ENCODE data around the gene SRRM2. TPM values are rescaled to one million over a fixed set of nuclear protein-coding genes. Genes with fewer than 3 reads are reported as not detected.

SRRM2 gene
- total RNA-seq, 2 donors from 2014 or later = 476 to 541 TPM

- Histone ChIP-seq H3K4me1 (ENCODE audit: control insufficient read depth in 1 of 2, low read depth in 2 of 2) (peaks cover 0 to 8% of the 10 kb centered on the region in 2 donors), H3K27ac (no peak overlapping the region), H3K9me3 (no peaks in the 10 kb centered on the region), H3K36me3 (no peaks in the 10 kb centered on the region), H3K27me3 (replicated peaks; ENCODE audit: insufficient read depth) (peaks cover 6% of the 10 kb centered on the region), H3K4me3 (no peak overlapping the region)
- DNase-seq (ENCODE audit: low spot score) (no peak), ATAC-seq (ENCODE audit: insufficient number of reproducible peaks, low FRiP score, low read depth) (no peak)
- TF ChIP-seq CTCF (IDR thresholded peaks at IDR 0.05) = no peak
Measured at GRCh38 chr16:2786826-2787151, 34.4 kb downstream of the SRRM2 start.

- DNase-seq (ENCODE audit: low spot score) (no peak), ATAC-seq (ENCODE audit: insufficient number of reproducible peaks, low FRiP score, low read depth) (no peak)
- no peak for TF ChIP-seq CTCF (IDR thresholded peaks at IDR 0.05)
- Histone ChIP-seq H3K27me3 (replicated peaks; ENCODE audit: insufficient read depth) (peaks cover 6% of the 10 kb centered on the region), H3K9me3 (no peaks in the 10 kb centered on the region), H3K4me3 (no peak within 1 kb of the TSS), H3K4me1 (ENCODE audit: control insufficient read depth in 1 of 2, low read depth in 2 of 2) (peaks cover 0 to 8% of the 10 kb centered on the region in 2 donors), H3K36me3 (no peaks in the 10 kb centered on the region), H3K27ac (no peak within 1 kb of the TSS)
Measured at GRCh38 chr16:2787406-2787805, 35.0 kb downstream of the SRRM2 start, which contains the start of gene PRSS33. TSS of gene PRSS33 (minus strand) at chr16:2787560. CDS start at chr16:2786547, 1,013 bp downstream.

- Histone ChIP-seq H3K4me3 (no peak overlapping the region), H3K36me3 (no peaks in the 10 kb centered on the region)
- no peak for DNase-seq (ENCODE audit: low spot score)
Measured at GRCh38 chr16:2787961-2788360, 35.5 kb downstream of the SRRM2 start.

GRCh38 chr16:2790631-2791030, 38.2 kb downstream of the SRRM2 start:
- ATAC-seq (ENCODE audit: insufficient number of reproducible peaks, low FRiP score, low read depth) (no peak), DNase-seq (ENCODE audit: low spot score) (no peak)
- TF ChIP-seq CTCF (IDR thresholded peaks at IDR 0.05) = no peak
- Histone ChIP-seq H3K9me3 (no peaks in the 10 kb centered on the region), H3K36me3 (no peaks in the 10 kb centered on the region), H3K4me1 (ENCODE audit: control insufficient read depth in 1 of 2, low read depth in 2 of 2) (no peaks in the 10 kb centered on the region), H3K27ac (no peak overlapping the region), H3K4me3 (no peak overlapping the region), H3K27me3 (replicated peaks; ENCODE audit: insufficient read depth) (peaks cover 1% of the 10 kb centered on the region)

More at GRCh38 chr16:2787961-2788360, 35.5 kb downstream of the SRRM2 start:
- H3K27me3 ChIP-seq (replicated peaks; ENCODE audit: insufficient read depth) = peaks cover 6% of the 10 kb centered on the region
- no peaks in the 10 kb centered on the region for H3K9me3 ChIP-seq
- H3K27ac ChIP-seq = no peak overlapping the region
- H3K4me1 ChIP-seq (ENCODE audit: control insufficient read depth in 1 of 2, low read depth in 2 of 2) = peaks cover 0 to 8% of the 10 kb centered on the region in 2 donors
- no peak for TF ChIP-seq CTCF (IDR thresholded peaks at IDR 0.05)
- no peak for ATAC-seq (ENCODE audit: insufficient number of reproducible peaks, low FRiP score, low read depth)

- TF ChIP-seq CTCF (IDR thresholded peaks at IDR 0.05) = no peak
- ATAC-seq (ENCODE audit: insufficient number of reproducible peaks, low FRiP score, low read depth) (no peak), DNase-seq (ENCODE audit: low spot score) (no peak)
- Histone ChIP-seq H3K27me3 (replicated peaks; ENCODE audit: insufficient read depth) (no peaks in the 10 kb centered on the region), H3K36me3 (no peaks in the 10 kb centered on the region), H3K4me1 (ENCODE audit: control insufficient read depth in 1 of 2, low read depth in 2 of 2) (no peaks in the 10 kb centered on the region), H3K27ac (no peak overlapping the region), H3K9me3 (no peaks in the 10 kb centered on the region), H3K4me3 (no peak overlapping the region)
Measured at GRCh38 chr16:2791174-2791573, 38.7 kb downstream of the SRRM2 start.

Data from thoracic aorta (tissue), 2 donors.